Measurements from ENCODE around the gene ATXN7L1. TPM values are rescaled to one million over a fixed set of nuclear protein-coding genes. Genes with fewer than 3 reads are reported as not detected.

The ATXN7L1 gene
- total and polyA plus RNA-seq, 2 of the 8 experiments (the other 6 are each of a cell fraction or from before 2014, with no cell fraction given) = 14.3 to 34.0 TPM

DNA sequence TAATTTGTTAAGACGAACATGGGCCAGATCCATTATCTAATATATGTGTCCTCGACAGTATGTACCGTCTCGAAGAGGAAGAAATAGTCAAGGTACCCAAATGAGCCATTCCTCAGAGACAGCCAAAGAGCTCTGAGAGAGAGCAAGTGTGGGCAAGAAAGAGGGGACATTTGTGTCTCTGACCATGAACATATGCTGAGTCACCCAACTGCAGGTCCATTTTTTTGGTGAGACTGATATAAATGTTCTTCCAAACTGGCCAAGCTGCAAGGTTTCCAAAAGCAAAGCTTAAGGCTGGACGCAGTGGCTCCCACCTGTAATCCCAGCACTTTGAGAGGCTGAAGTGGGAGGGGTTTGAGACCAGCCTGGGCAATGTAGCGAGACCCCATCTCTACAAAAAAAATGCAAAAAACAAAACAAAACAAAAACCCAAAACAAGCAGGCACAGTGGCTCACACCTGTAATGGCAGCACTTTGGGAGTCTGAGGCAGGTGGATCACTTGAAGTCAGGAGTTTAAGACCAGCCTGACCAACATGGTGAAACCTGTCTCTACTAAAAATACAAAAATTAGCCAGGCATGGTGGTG, 26.0 kb upstream of the ATXN7L1 start:
- H3K4ac ChIP-seq (replicated peaks; ENCODE audit: insufficient read length, low read depth, low read length) = no peak overlapping the region
- CTCF ChIA-PET (ENCODE audit: partially characterized antibody) = interaction anchor here (0.5 to 1.6 kb wide), 3 partner anchors 13 to 161 kb away, joined by 3 to 5 read pairs (median 3); no protein-coding TSS in a partner anchor
- no peaks in the 10 kb centered on the region for H3K9me3 ChIP-seq (ENCODE audit: insufficient read depth in 2 of 2, low read depth in 1 of 2, low read length in 1 of 2)
- no peaks in the 10 kb centered on the region for H3K79me1 ChIP-seq (ENCODE audit: low read depth, low read length)
- H3K23ac ChIP-seq (ENCODE audit: insufficient read length) = no peak overlapping the region
- no peak overlapping the region for H3K9ac ChIP-seq (replicated peaks in 1 of 4; ENCODE audit: extremely low read depth in 1 of 4, low read depth in 3 of 4, low read length in 3 of 4)
- H3K4me2 ChIP-seq (ENCODE audit: insufficient read depth in 1 of 2, low read depth in 2 of 2, low read length in 2 of 2) = no peak overlapping the region
- DNase-seq (ENCODE audit: low read depth in 1 of 2, low spot score in 2 of 2) (no peak), FAIRE-seq (no peak)
- peaks cover 0 to 17% of the 10 kb centered on the region in 2 experiments; a peak in 2 of 4 replicates for H3K79me2 ChIP-seq (ENCODE audit: control insufficient read depth in 1 of 2, insufficient read depth in 2 of 2, low read length in 2 of 2)
- no peak overlapping the region for H4K5ac ChIP-seq (ENCODE audit: insufficient read length, low read depth, low read length)
- no peak overlapping the region for H3K14ac ChIP-seq (ENCODE audit: insufficient read length)
- no peak overlapping the region for H4K91ac ChIP-seq (replicated peaks; ENCODE audit: insufficient read length, low read length)
- no peak overlapping the region for H2AFZ ChIP-seq (ENCODE audit: low read length)
- no peak overlapping the region for H2AK5ac ChIP-seq (ENCODE audit: low read depth, low read length)
- H3K27me3 ChIP-seq (replicated peaks in 1 of 4; ENCODE audit: control insufficient read depth in 3 of 4, extremely low read depth in 1 of 4, insufficient read depth in 3 of 4, low read length in 3 of 4) = no peaks in the 10 kb centered on the region
- no peak overlapping the region for H3K18ac ChIP-seq (ENCODE audit: extremely low read depth, low read length)
- H3K23me2 ChIP-seq (ENCODE audit: low read depth, low read length) = no peaks in the 10 kb centered on the region
- no peak overlapping the region for H2BK20ac ChIP-seq (ENCODE audit: low read length)
- H2BK120ac ChIP-seq (replicated peaks; ENCODE audit: low read depth, low read length) = no peak overlapping the region
- H2BK15ac ChIP-seq (ENCODE audit: low read length) = no peak overlapping the region
- no peaks in the 10 kb centered on the region for H3K36me3 ChIP-seq (ENCODE audit: control insufficient read depth in 2 of 4, insufficient read depth in 4 of 4, low read length in 3 of 4)
- WGBS, 2 experiments (ENCODE audit: extremely low coverage in 1 of 2, insufficient coverage in 1 of 2, insufficient read length in 1 of 2, insufficient replicate concordance in 2 of 2, low coverage in 1 of 2, low lambda C conversion rate in 2 of 2, missing lambda C conversion rate in 1 of 2) = 93% methylated on average over 6 of the region's 6 CpGs; no CpG with 5 or more reads in 1 of the 2 experiments
- no peak overlapping the region for H3K27ac ChIP-seq (ENCODE audit: low read depth, low read length)
- peaks cover 3 to 11% (median 9%) of the 10 kb centered on the region in 4 experiments; a peak in 5 of 7 replicates for H3K4me1 ChIP-seq (replicated peaks in 1 of 4; ENCODE audit: control insufficient read depth in 3 of 4, insufficient read depth in 4 of 4, low read length in 3 of 4)
- no peaks in the 10 kb centered on the region for H4K20me1 ChIP-seq (replicated peaks in 1 of 2; ENCODE audit: control insufficient read depth in 1 of 2, insufficient read depth in 2 of 2, low read length in 2 of 2)
- no peak overlapping the region for H2BK12ac ChIP-seq (ENCODE audit: low read depth, low read length)
- POLR2A ChIA-PET (ENCODE audit: partially characterized antibody) = no interaction called here
- H3K4me3 ChIP-seq (ENCODE audit: extremely low read depth in 1 of 4, insufficient read depth in 2 of 4, low read depth in 3 of 4, low read length in 4 of 4) = no peak overlapping the region
- H2BK5ac ChIP-seq (ENCODE audit: low read depth, low read length) = no peak overlapping the region
- H3K56ac ChIP-seq (replicated peaks; ENCODE audit: insufficient read length, low read depth, low read length) = no peak overlapping the region
- H4K8ac ChIP-seq (ENCODE audit: extremely low read depth, insufficient read depth, low read length) = no peak overlapping the region
- no peak for TF ChIP-seq CTBP2 (IDR thresholded peaks at IDR 0.05; ENCODE audit: borderline replicate concordance, insufficient read depth, insufficient read length, low read length)
- no peak for TF ChIP-seq SP4 (IDR thresholded peaks at IDR 0.05; ENCODE audit: low read length)
- TF ChIP-seq TCF12 (IDR thresholded peaks at IDR 0.05; ENCODE audit: low read depth, low read length) = no peak
- TF ChIP-seq SIRT6 (IDR thresholded peaks at IDR 0.05; ENCODE audit: low read length) = no peak
- TF ChIP-seq ASH2L (IDR thresholded peaks at IDR 0.05; ENCODE audit: low read length) = no peak
- no peak for TF ChIP-seq SIX5 (IDR thresholded peaks at IDR 0.05; ENCODE audit: low read depth, low read length)
- TF ChIP-seq JUND (IDR thresholded peaks at IDR 0.05; ENCODE audit: low read length) = no peak
- no peak for TF ChIP-seq CEBPB (IDR thresholded peaks at IDR 0.05; ENCODE audit: low read depth, low read length)
- TF ChIP-seq TAF7 (optimal IDR thresholded peaks at IDR 0.05; ENCODE audit: borderline replicate concordance, low read depth, low read length) = no peak
- TF ChIP-seq EZH2 (IDR thresholded peaks at IDR 0.05; ENCODE audit: low read depth, low read length, severe bottlenecking) = no peak
- TF ChIP-seq, protein P1, sequence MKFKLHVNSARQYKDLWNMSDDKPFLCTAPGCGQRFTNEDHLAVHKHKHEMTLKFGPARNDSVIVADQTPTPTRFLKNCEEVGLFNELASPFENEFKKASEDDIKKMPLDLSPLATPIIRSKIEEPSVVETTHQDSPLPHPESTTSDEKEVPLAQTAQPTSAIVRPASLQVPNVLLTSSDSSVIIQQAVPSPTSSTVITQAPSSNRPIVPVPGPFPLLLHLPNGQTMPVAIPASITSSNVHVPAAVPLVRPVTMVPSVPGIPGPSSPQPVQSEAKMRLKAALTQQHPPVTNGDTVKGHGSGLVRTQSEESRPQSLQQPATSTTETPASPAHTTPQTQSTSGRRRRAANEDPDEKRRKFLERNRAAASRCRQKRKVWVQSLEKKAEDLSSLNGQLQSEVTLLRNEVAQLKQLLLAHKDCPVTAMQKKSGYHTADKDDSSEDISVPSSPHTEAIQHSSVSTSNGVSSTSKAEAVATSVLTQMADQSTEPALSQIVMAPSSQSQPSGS (IDR thresholded peaks at IDR 0.05; ENCODE audit: low read length) = no peak
- TF ChIP-seq EP300 (IDR thresholded peaks at IDR 0.05; ENCODE audit: borderline replicate concordance in 1 of 2, low read depth in 2 of 2, low read length in 2 of 2) = no peak

Data from H1 (cell line).